Endothelial cell of hepatic sinusoid (primary cell): ENCODE measurements around the gene APH1B.
"Not testable (repeated sequence)": the region's sequence is repeated elsewhere in the genome, so short reads cannot be mapped to it uniquely, and the experiment has no call there.

Source experiments
- in situ Hi-C: cut with HindIII; loops from 2 replicates; pipeline ENCODE4 v1.10.0; 2017; ENCODE audit warnings: low sequenced_read_pairs

The APH1B gene

GRCh38 chr15:63277038-63277892 is at the start of gene APH1B:
Gene APH1B (plus strand): TSS chr15:63277605. CDS start chr15:63277624, 19 bp downstream.
- in situ Hi-C loops = loop anchor here (5.0 kb wide), 2 partner anchors 70 to 85 kb away; no protein-coding TSS in a partner anchor

- in situ Hi-C loops = no loop called here
Measured at GRCh38 chr15:63227689-63228088, 49.7 kb upstream of the APH1B start.

GRCh38 chr15:63231206-63231605 is 46.2 kb upstream of the APH1B start:
- in situ Hi-C loops = no loop called here

- in situ Hi-C loops = no loop called here
Measured at GRCh38 chr15:63231706-63232105, 45.7 kb upstream of the APH1B start.

- in situ Hi-C loops = no loop called here
Measured at GRCh38 chr15:63232405-63232804, 45.0 kb upstream of the APH1B start.

GRCh38 chr15:63232943-63233342 is 44.5 kb upstream of the APH1B start:
- in situ Hi-C loops = no loop called here

GRCh38 chr15:63233667-63234423 is 43.6 kb upstream of the APH1B start:
- in situ Hi-C loops = no loop called here

- in situ Hi-C loops = no loop called here
Measured at GRCh38 chr15:63234451-63234870, 42.9 kb upstream of the APH1B start.

GRCh38 chr15:63236272-63236671 is 41.1 kb upstream of the APH1B start:
- in situ Hi-C loops = no loop called here

- in situ Hi-C loops = not testable (repeated sequence)
Measured at GRCh38 chr15:63237086-63237485, 40.3 kb upstream of the APH1B start.

- in situ Hi-C loops = no loop called here
Measured at GRCh38 chr15:63238171-63238570, 39.2 kb upstream of the APH1B start.

- in situ Hi-C loops = no loop called here
Measured at GRCh38 chr15:63238796-63239195, 38.6 kb upstream of the APH1B start.

- in situ Hi-C loops = no loop called here
Measured at GRCh38 chr15:63240109-63240508, 37.3 kb upstream of the APH1B start.

- in situ Hi-C loops = no loop called here
Measured at GRCh38 chr15:63241316-63241715, 36.1 kb upstream of the APH1B start.

GRCh38 chr15:63243101-63243500 is 34.3 kb upstream of the APH1B start:
- in situ Hi-C loops = no loop called here

- in situ Hi-C loops = no loop called here
Measured at GRCh38 chr15:63243776-63244175, 33.6 kb upstream of the APH1B start.

- in situ Hi-C loops = no loop called here
Measured at GRCh38 chr15:63244399-63244798, 33.0 kb upstream of the APH1B start.

GRCh38 chr15:63244976-63245645 is 32.3 kb upstream of the APH1B start:
- in situ Hi-C loops = no loop called here

GRCh38 chr15:63246691-63247469 is 30.5 kb upstream of the APH1B start:
- in situ Hi-C loops = no loop called here

- in situ Hi-C loops = no loop called here
Measured at GRCh38 chr15:63250312-63250965, 27.0 kb upstream of the APH1B start.
